Measurements from ENCODE around the gene TTLL11. TPM values are rescaled to one million over a fixed set of nuclear protein-coding genes. Genes with fewer than 3 reads are reported as not detected.
A peak's percentile ranks its signal among the peaks of the same experiment; 100 is the strongest.

Gene TTLL11
- total RNA-seq, 1 donor from 2014 or later: 3.6 TPM

DNA sequence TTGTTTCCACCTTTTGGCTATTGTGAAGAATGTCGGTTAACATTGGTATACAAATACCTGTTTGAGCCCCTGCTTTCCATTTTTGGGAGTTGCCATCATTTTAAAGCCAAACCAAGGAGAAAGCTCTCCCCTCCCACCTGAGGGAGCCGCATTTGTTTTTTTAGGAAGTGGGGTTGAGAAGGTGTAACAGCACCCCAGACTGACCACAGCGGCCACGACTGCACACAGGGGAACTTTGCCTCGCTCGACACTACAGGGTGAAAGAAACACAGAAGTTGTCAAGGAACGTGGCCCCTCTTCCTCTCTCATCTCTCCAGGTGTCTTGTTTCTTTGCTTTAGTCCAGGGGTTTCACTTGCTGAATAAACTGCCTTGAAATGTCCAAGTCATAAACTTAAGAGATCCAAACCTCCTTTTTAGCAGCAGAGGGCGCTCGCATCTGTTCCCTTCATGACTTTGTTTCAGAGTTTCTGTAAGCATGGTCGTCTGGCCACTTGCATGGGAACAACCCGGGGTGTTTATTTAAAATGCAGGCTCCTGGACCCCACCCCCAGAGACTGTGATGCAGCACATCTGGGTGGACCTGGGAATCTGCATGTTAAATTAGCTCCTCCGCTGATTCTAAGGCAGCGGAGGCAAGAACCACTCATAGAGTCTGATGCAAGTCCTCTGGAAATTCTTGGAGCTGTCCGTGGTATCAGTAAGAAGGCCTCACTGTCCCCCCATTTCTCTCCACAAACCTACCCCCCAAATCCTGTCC is 2.1 kb upstream of the TTLL11 start:
- no peak for DNase-seq
- peaks cover 14% of the 10 kb centered on the region for H3K27me3 Mint-ChIP-seq
- peaks cover 2% of the 10 kb centered on the region for H3K36me3 Mint-ChIP-seq (ENCODE audit: low read depth)
- ChIA-PET POLR2A (no interaction called here), CTCF (interaction anchor here (1.2 to 6.5 kb wide), 2 partner anchors 15 to 256 kb away, joined by 3 to 88 read pairs; no protein-coding TSS in a partner anchor)
- TF ChIP-seq, protein P1, sequence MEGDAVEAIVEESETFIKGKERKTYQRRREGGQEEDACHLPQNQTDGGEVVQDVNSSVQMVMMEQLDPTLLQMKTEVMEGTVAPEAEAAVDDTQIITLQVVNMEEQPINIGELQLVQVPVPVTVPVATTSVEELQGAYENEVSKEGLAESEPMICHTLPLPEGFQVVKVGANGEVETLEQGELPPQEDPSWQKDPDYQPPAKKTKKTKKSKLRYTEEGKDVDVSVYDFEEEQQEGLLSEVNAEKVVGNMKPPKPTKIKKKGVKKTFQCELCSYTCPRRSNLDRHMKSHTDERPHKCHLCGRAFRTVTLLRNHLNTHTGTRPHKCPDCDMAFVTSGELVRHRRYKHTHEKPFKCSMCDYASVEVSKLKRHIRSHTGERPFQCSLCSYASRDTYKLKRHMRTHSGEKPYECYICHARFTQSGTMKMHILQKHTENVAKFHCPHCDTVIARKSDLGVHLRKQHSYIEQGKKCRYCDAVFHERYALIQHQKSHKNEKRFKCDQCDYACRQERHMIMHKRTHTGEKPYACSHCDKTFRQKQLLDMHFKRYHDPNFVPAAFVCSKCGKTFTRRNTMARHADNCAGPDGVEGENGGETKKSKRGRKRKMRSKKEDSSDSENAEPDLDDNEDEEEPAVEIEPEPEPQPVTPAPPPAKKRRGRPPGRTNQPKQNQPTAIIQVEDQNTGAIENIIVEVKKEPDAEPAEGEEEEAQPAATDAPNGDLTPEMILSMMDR (IDR thresholded peaks at IDR 0.05): no peak
- no peak for ATAC-seq (ENCODE audit: low read depth)
- H3K9me3 Mint-ChIP-seq: no peaks in the 10 kb centered on the region
- intact Hi-C loops (cut with micrococcal nuclease): loop anchor here (1.0 to 10.0 kb wide), 2 partner anchors 358 to 400 kb away; no protein-coding TSS in a partner anchor
- H3K4me3 Mint-ChIP-seq: peak overlapping the region; percentile 48
- peaks cover 41% of the 10 kb centered on the region for H3K4me1 Mint-ChIP-seq
- H3K27ac Mint-ChIP-seq: peak overlapping the region; percentile 50

DNA sequence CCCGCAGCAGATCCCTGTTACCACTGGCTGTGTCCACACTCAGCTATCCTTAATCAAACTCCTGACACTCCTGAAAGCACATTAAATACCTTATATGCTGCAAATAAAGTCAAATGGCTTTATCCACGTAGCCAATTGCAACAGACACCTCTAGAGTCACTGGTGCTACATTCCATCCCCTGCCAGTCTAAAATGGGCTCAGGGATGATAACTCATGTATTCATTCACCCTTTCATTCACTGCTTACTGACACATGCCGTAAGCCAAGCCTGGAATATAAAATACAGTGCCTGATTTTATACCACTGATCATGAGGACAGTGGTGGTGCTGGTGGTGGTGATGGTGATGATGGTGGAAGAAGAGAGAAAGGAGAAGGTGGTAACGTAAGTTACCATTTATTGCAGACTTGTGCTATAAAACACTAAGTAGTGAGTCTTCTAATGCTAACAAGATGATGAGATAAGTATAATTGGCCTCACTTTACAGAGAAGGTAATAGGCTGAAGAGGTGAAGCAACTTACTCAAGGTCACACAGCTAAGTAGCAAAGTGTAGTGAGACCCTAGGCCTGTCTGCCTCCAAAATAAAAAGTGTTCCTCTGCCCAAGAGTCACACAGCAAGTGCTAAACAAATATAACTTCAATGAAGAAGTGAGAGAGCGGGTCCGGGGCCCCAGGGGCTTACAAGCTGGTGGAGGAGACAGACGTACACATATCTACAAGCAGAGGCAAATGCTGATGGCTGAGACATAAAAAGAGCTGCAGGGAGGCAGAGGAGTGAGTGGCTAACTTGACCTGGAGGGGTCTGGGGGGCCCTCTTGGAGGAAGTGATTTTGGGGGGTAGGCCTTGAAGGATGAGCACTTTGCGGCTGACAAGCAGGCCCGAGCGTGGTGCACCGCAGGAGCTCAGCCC is 1.2 kb downstream of the TTLL11 start:
- Mint-ChIP-seq H3K9me3 (no peaks in the 10 kb centered on the region), H3K27ac (peak overlapping the region; percentile 3), H3K36me3 (ENCODE audit: low read depth) (peaks cover 2% of the 10 kb centered on the region), H3K27me3 (peaks cover 6% of the 10 kb centered on the region), H3K4me1 (peaks cover 42% of the 10 kb centered on the region), H3K4me3 (peak overlapping the region; percentile 85)
- intact Hi-C loops (cut with micrococcal nuclease): loop anchor here (5.0 to 10.0 kb wide), 2 partner anchors 397 to 815 kb away; partner anchors contain the start of gene RC3H2
- ATAC-seq (ENCODE audit: low read depth): no peak
- ChIA-PET CTCF (interaction anchor here (1.7 kb wide), 1 partner anchor 259 kb away, joined by 3 read pairs; no protein-coding TSS in a partner anchor), POLR2A (interaction anchor here (0.6 kb wide), 1 partner anchor 270 kb away, joined by 4 read pairs; no protein-coding TSS in a partner anchor)
- no peak for DNase-seq
- TF ChIP-seq, protein P1 (IDR thresholded peaks at IDR 0.05): no peak

DNA sequence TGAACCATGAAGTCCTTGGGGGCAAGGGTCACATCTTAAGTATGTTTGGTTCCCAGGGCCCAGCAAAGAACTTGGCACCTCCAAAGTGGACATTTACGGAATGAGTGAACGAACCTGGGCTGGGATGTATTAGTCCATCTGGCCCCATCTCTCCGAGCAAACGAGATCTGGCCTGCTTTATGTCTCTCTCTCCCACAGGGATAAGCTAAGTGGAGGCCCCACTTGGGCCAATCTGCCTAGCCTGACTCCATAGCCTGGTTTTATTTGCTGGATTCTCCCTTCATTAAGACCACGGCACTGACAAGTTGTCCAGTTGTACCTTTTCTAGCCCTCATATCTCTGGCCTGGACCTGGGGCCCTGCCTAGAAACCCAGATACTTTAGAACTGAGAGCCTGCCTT is 2.1 kb downstream of the TTLL11 start:
- H3K36me3 Mint-ChIP-seq (ENCODE audit: low read depth): peaks cover 2% of the 10 kb centered on the region

DNA sequence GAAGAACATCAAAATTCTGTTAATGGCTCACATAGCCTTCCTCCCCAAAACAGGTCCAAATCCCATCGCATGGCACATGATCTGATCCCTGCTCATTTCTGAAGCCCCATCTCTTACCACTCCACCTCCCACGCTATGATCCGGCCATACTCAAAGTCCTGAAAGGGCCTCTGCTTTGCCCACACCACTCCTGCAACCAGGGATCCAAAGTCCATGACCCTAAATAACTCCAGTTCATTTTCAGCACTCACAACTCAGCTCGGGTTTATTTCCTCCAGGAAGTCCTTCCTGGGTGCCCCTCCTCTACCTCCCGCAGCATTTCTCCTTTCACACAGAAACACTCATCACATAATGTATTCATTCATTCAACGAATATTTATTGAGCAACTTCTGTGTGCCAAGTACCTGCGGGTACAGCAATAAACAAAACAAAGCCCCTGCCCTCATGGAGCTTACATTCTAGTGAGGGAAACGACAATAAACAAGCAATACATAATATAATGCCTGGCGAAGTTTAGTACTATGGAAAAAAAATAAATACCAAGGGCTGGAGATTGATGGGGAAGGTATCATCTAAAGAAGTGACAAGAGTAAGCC is 2.7 kb downstream of the TTLL11 start:
- TF ChIP-seq, protein P1 (IDR thresholded peaks at IDR 0.05): no peak
- intact Hi-C loops (cut with micrococcal nuclease): loop anchor here (5.0 to 10.0 kb wide), 2 partner anchors 396 to 817 kb away; partner anchors contain the start of gene RC3H2
- ChIA-PET POLR2A (no interaction called here), CTCF (interaction anchor here (1.5 kb wide), 1 partner anchor 9 kb away, joined by 5 read pairs; no protein-coding TSS in a partner anchor)
- Mint-ChIP-seq H3K36me3 (ENCODE audit: low read depth) (peaks cover 2% of the 10 kb centered on the region), H3K27me3 (no peaks in the 10 kb centered on the region), H3K27ac (no peak overlapping the region), H3K4me1 (peaks cover 42% of the 10 kb centered on the region), H3K9me3 (no peaks in the 10 kb centered on the region), H3K4me3 (no peak overlapping the region)
- ATAC-seq (ENCODE audit: low read depth) (no peak), DNase-seq (no peak)

More for the DNA sequence above, 2.1 kb downstream of the TTLL11 start:
- Mint-ChIP-seq H3K4me3 (peak overlapping the region; percentile 47), H3K27ac (no peak overlapping the region), H3K9me3 (no peaks in the 10 kb centered on the region), H3K27me3 (no peaks in the 10 kb centered on the region), H3K4me1 (peaks cover 42% of the 10 kb centered on the region)
- intact Hi-C loops (cut with micrococcal nuclease): loop anchor here (5.0 to 10.0 kb wide), 2 partner anchors 396 to 816 kb away; partner anchors contain the start of gene RC3H2
- TF ChIP-seq, protein P1 (IDR thresholded peaks at IDR 0.05): no peak
- POLR2A ChIA-PET: interaction anchor here (0.6 kb wide), 1 partner anchor 271 kb away, joined by 4 read pairs; no protein-coding TSS in a partner anchor
- no peak for ATAC-seq (ENCODE audit: low read depth)
- CTCF ChIA-PET: no interaction called here
- DNase-seq: no peak

All from activated B cell treated with CpG ODN at 0.5 μM for 24 hours (primary cell).